Endothelial cell of umbilical vein (primary cell): Measurements from ENCODE around the gene NPTX1. TPM values are rescaled to one million over a fixed set of nuclear protein-coding genes. Genes with fewer than 3 reads are reported as not detected.

Experiments
- BruUV-seq: library from RNA; stranded (reverse); fragments of 400-500 nt; replicated peaks from 2 replicates; lab custom pipeline; 2021; lab: Mats Ljungman, UMichigan
- CTCF ChIA-PET: fragments of 300-600, 350-600 bp; sonication (Branson Sonifier 250); formaldehyde crosslinking; loops from one replicate; lab custom pipeline; 2021; ENCODE audit warnings: antibody characterized with exemption, inconsistent platforms; lab: Charles Lee
- POLR2A ChIA-PET: fragments of 300-600, 350-600 bp; sonication (Branson Sonifier 250); formaldehyde crosslinking; loops from one replicate; lab custom pipeline; 2021; ENCODE audit warnings: antibody characterized with exemption, inconsistent platforms; lab: Charles Lee
- DNase-seq: peaks from one replicate; pipeline ENCODE4 v3.0.0-alpha.2; 2011; ENCODE audit warnings: low read depth, low spot score
- FAIRE-seq: peaks from 2 replicates; lab custom pipeline; 2011; peaks lifted over from hg19 to GRCh38; lab: Jason Lieb, UNC
- H2AFZ ChIP-seq: 2 replicates; pipeline ENCODE4 v1.6.0; 2012; ENCODE audit warnings: low read depth, low read length, control low read depth, inconsistent platforms
- H3K27ac ChIP-seq: 2 replicates; pipeline ENCODE4 v1.5.1; 2011; ENCODE audit warnings: low read depth, mild to moderate bottlenecking, control low read depth, low read length, moderate library complexity; ENCODE audit not compliant: insufficient read depth
- H3K27me3 ChIP-seq, 2 experiments: 2 replicates each; pipeline versions ENCODE4 v1.6.0 to v1.6.1; 2011; ENCODE audit warnings: low read length in 2 of 2, mixed read lengths in 1 of 2; ENCODE audit not compliant: control insufficient read depth in 2 of 2, insufficient read depth in 2 of 2
- H3K36me3 ChIP-seq, 2 experiments: 2 replicates in 1 of 2; 3 replicates in 1 of 2; pipeline ENCODE4 v1.5.1; 2011; ENCODE audit warnings: low read length in 2 of 2, mild to moderate bottlenecking in 1 of 2, moderate library complexity in 1 of 2; ENCODE audit not compliant: control insufficient read depth in 2 of 2, insufficient read depth in 2 of 2; ENCODE audit errors: extremely low read depth in 1 of 2
- H3K4me1 ChIP-seq: 3 replicates; pipeline ENCODE4 v1.5.1; 2011; ENCODE audit warnings: mild to moderate bottlenecking, low read length; ENCODE audit not compliant: control insufficient read depth, insufficient read depth; ENCODE audit errors: extremely low read depth
- H3K4me2 ChIP-seq: 2 replicates; pipeline ENCODE4 v1.6.1; 2011; ENCODE audit warnings: low read length, control low read depth, mixed read lengths; ENCODE audit not compliant: insufficient read depth
- H3K4me3 ChIP-seq, 3 experiments: fragments of 200-600 bp in 1 of 3; sonication (generic), shearing (Covaris generic) in 1 of 3; replicated peaks in 1 of 3; 2 replicates each; pipeline ENCODE4 v1.5.1; 2011 to 2016; ENCODE audit warnings: control low read depth in 3 of 3, low read length in 3 of 3, mild to moderate bottlenecking in 2 of 3, inconsistent platforms in 1 of 3, low read depth in 1 of 3, moderate library complexity in 1 of 3; ENCODE audit not compliant: insufficient read depth in 1 of 3
- H3K79me2 ChIP-seq: 2 replicates; pipeline ENCODE4 v1.6.0; 2012; ENCODE audit warnings: low read length, inconsistent platforms; ENCODE audit not compliant: control insufficient read depth, insufficient read depth
- H3K9ac ChIP-seq: replicated peaks from 2 replicates; pipeline ENCODE3; 2011; ENCODE audit warnings: low read length, control low read depth; ENCODE audit not compliant: insufficient read depth; ENCODE audit errors: extremely low read depth
- H3K9me1 ChIP-seq: replicated peaks from 3 replicates; pipeline ENCODE4 v1.6.0; 2011; ENCODE audit warnings: mild to moderate bottlenecking, low read length; ENCODE audit not compliant: control insufficient read depth, insufficient read depth; ENCODE audit errors: extremely low read depth
- H3K9me3 ChIP-seq: replicated peaks from 2 replicates; pipeline ENCODE4 v1.5.1; 2012; ENCODE audit warnings: low read length, inconsistent platforms; ENCODE audit not compliant: control insufficient read depth, insufficient read depth
- H4K20me1 ChIP-seq: replicated peaks from 2 replicates; pipeline ENCODE3; 2011; ENCODE audit warnings: mild to moderate bottlenecking, low read length; ENCODE audit not compliant: control insufficient read depth, insufficient read depth; ENCODE audit errors: extremely low read depth
- CTCF ChIP-seq, 2 donors: IDR thresholded peaks; 1 replicate in 1 of 2; 2 replicates in 1 of 2; pipeline ENCODE4 v1.5.1; 2011; ENCODE audit warnings: low read length in 2 of 2, mild to moderate bottlenecking in 2 of 2, moderate library complexity in 2 of 2, control low read depth in 1 of 2, inconsistent platforms in 1 of 2, low read depth in 1 of 2; ENCODE audit not compliant: insufficient read depth in 1 of 2; ENCODE audit errors: extremely low read depth in 1 of 2
- EZH2 ChIP-seq: IDR thresholded peaks from 2 replicates; pipeline ENCODE4 v1.6.1; 2012; ENCODE audit warnings: borderline replicate concordance, low read depth, mild to moderate bottlenecking, moderate library complexity, low read length, inconsistent platforms; ENCODE audit not compliant: severe bottlenecking
- FOS ChIP-seq: IDR thresholded peaks from 2 replicates; pipeline ENCODE4 v1.6.1; 2011; ENCODE audit warnings: mild to moderate bottlenecking, low read length, moderate library complexity, borderline replicate concordance; ENCODE audit not compliant: insufficient read depth
- GATA2 ChIP-seq: IDR thresholded peaks from 2 replicates; pipeline ENCODE4 v1.7.0; 2011; ENCODE audit warnings: low read depth, mild to moderate bottlenecking, moderate library complexity, mixed read lengths, low read length; ENCODE audit not compliant: insufficient read length, insufficient read depth
- JUN ChIP-seq: IDR thresholded peaks from 2 replicates; pipeline ENCODE4 v1.6.1; 2011; ENCODE audit warnings: borderline replicate concordance, low read depth; ENCODE audit not compliant: insufficient read length, insufficient read depth
- MYC ChIP-seq: IDR thresholded peaks from one replicate; pipeline ENCODE4 v1.6.1; 2011; ENCODE audit warnings: mild to moderate bottlenecking, low read depth, low read length
- POLR2A ChIP-seq: IDR thresholded peaks from 2 replicates; pipeline ENCODE4 v1.6.1; 2012; ENCODE audit warnings: low read depth, mild to moderate bottlenecking, control low read depth, low read length
- POLR2AphosphoS5 ChIP-seq: IDR thresholded peaks from 2 replicates; pipeline ENCODE4 v1.6.1; 2012; ENCODE audit warnings: low read depth, mild to moderate bottlenecking, control low read depth, low read length, moderate library complexity; ENCODE audit not compliant: insufficient read depth
- dilution Hi-C: fragments of 300-500 bp; cut with MboI; formaldehyde crosslinking; loops from one replicate; pipeline ENCODE4 v1.15.0; 2019; ENCODE audit warnings: low sequenced_read_pairs; ENCODE audit not compliant: extremely low pct_ligation_motif_present
- intact Hi-C: fragments of 100-400 bp; cut with micrococcal nuclease; formaldehyde crosslinking; loops from one replicate; pipeline ENCODE4 v1.10.0; 2022
- polyA plus RNA-seq, 4 experiments: library from polyadenylated mRNA; depleted of rRNA in 3 of 4; stranded (reverse) in 3 of 4; unstranded in 1 of 4; fragments of >200 nt; gene quantifications; 2 replicates each; pipeline versions ENCODE4 v1.2.1 to v1.2.3, GENCODE V29; 2011 to 2012; ENCODE audit warnings: missing spikeins in 1 of 4
- total RNA-seq: library from RNA; stranded (reverse); gene quantifications from 2 replicates; pipeline ENCODE4 v1.2.3, GENCODE V29; 2021
- TF ChIP-seq, protein P1 (sequence below): IDR thresholded peaks from 2 replicates; pipeline ENCODE4 v1.6.1; 2011; ENCODE audit not compliant: insufficient read depth, insufficient read length

The NPTX1 gene
- total and polyA plus RNA-seq, 2 donors (not counting 3 experiments of a cell fraction or from before 2014, with no cell fraction given): 0.03 TPM; not detected in 1

GRCh38 chr17:80471922-80472321 is 4.5 kb downstream of the NPTX1 start:
- no TSS peak for BruUV-seq
- no peak overlapping the region for H2AFZ ChIP-seq
- no peaks in the 10 kb centered on the region for H3K9me3 ChIP-seq
- FAIRE-seq (no peak), DNase-seq (no peak)
- intact Hi-C loops (no loop called here), dilution Hi-C loops (no loop called here)
- H3K4me1 ChIP-seq: no peaks in the 10 kb centered on the region
- no peaks in the 10 kb centered on the region for H3K9me1 ChIP-seq
- TF ChIP-seq POLR2A (no peak), MYC (no peak), FOS (no peak), EZH2 (no peak), GATA2 (no peak), JUN (no peak), POLR2AphosphoS5 (no peak), CTCF (IDR thresholded peaks at IDR 0.05; ENCODE audit: extremely low read depth in 1 of 2, insufficient read depth in 1 of 2, low read depth in 1 of 2, low read length in 2 of 2) (no peak)
- TF ChIP-seq, protein P1, sequence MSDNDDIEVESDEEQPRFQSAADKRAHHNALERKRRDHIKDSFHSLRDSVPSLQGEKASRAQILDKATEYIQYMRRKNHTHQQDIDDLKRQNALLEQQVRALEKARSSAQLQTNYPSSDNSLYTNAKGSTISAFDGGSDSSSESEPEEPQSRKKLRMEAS: no peak
- H3K27ac ChIP-seq: no peak overlapping the region
- ChIA-PET CTCF (interaction anchor here (1.2 to 3.0 kb wide), 2 partner anchors 8 to 102 kb away, joined by 3 to 9 read pairs; no protein-coding TSS in a partner anchor), POLR2A (no interaction called here)
- no peak overlapping the region for H3K4me3 ChIP-seq
- no peaks in the 10 kb centered on the region for H4K20me1 ChIP-seq
- H3K27me3 ChIP-seq: peaks cover 54 to 56% of the 10 kb centered on the region in 2 experiments
- H3K9ac ChIP-seq: no peak overlapping the region
- no peaks in the 10 kb centered on the region for H3K36me3 ChIP-seq
- no peak overlapping the region for H3K4me2 ChIP-seq
- H3K79me2 ChIP-seq: no peaks in the 10 kb centered on the region
